HG03460 (cell line): ENCODE measurements around the gene LTO1.
"Not testable (repeated sequence)": the region's sequence is repeated elsewhere in the genome, so short reads cannot be mapped to it uniquely, and the experiment has no call there.

Source experiments
- ATAC-seq: cut with Tn5 transposase; IDR thresholded peaks from one replicate; pipeline ENCODE4 v1.9.1; 2021; ENCODE audit not compliant: unreplicated experiment

The LTO1 gene

GRCh38 chr11:69636512-69637197, 38.5 kb downstream of the LTO1 start:
- ATAC-seq = no peak

DNA sequence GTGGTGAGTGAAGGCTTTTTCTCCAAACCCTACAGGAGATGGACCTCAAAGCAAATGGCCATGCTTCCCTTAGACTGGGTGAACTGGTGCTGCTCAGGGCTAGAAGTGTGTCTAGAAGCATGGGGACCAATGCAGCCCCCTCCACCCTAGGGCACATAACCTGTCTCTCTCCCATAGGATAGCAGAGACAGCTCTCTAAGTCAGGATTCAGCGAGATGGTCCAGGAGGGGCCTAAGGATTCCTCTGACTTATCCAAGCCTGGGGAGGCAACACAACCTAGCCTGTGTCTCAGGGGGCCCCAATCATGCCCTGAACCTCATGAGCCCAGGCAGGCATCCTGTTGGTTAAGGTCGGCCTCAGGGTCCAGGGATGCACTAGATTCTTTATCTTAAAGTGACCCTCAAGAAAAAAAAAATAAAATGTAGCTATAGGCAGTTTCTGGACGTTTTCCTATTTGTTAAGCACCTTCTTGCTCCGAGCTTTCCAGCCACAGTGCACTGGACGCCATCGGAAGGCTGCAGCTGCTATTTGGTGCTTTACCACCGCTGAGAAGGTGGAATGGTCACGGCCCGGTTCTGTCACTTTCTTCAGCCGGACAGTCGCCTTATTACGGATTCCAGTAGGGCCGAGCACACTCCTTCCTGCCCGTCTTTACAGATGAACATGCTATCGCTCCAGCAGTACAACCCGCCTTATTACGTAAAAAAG, 39.2 kb downstream of the LTO1 start:
- no peak for ATAC-seq

GRCh38 chr11:69635195-69635594, 40.0 kb downstream of the LTO1 start:
- ATAC-seq = no peak

DNA sequence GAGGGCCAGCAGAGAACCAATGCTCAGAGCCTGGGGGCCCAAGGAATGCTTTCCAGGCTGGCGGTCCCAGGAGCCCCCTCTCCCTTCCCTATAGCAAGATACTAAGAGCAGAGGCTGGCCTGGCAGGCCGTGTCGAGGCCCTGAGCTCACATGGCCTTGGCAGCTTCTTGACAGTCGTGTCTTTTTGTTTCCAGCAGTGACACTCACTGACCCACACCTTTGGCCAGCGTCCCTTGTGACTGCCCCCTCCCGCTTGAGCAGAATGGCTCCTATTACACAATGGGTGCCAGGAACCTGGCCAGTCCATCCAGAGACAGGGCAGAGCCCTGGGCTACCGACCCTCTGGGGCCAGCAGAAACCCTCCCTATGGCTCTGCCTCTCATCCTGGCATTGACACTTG, 40.6 kb downstream of the LTO1 start:
- ATAC-seq = no peak

- ATAC-seq = no peak
These were observed 41.1 kb downstream of the LTO1 start for GRCh38 chr11:69634069-69634468.

DNA sequence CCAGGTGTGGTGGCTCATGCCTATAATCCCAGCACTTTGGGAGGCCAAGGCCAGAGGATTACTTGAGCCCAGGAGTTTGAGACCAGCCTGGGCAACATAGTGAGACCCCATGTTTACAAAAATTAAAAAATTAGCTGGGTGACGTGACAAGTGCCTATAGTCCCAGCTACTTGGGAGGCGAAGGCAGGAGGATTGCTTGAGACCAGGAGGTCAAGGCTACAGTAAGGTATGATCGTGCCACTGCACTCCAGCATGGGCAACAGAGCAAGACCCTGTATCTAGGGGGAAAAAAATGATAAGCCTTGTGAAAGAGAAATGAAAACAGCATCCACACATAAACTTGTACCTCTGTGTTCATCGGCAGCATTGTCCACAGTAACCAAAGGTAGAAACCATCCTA, 42.3 kb downstream of the LTO1 start:
- no peak for ATAC-seq

DNA sequence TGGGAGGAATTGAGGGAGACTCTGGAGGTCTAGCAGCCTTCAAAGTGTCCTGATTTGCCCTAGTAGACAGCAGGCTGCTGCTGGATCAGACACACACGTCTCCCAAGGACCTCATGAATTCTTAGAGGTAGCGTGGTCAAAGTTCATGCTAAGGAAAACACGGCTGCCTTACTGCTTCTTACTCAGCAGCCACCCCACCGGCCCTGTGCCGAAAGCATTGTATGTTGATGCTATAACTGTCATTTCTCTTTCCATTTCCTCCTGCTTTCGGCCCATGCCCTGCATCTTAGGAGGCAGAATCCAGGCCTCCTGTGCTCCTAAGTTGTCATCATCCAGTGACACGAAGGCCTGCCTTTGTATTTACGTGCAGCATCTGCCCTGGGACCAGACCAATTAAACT, 44.7 kb downstream of the LTO1 start:
- ATAC-seq = no peak

DNA sequence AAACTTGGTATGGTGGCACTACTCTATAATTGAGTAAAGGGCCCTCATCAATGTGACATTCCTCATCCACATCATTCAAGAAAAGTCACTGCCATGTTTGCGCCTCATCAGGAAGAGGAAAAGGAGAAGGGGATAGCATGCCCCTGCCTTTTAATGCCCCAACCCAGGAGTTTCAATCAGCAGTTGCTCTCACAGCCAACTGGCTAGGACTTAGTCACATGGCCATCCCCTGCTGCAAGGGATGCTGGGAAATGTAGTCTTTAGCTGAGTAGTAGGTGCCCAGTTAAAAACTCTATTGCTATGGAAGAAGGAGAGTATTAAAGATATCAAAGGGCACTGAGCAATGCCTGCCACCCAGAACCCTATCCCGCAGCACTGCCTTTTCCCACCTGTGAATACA, 45.1 kb downstream of the LTO1 start:
- no peak for ATAC-seq

- no peak for ATAC-seq
These were observed 47.6 kb downstream of the LTO1 start for GRCh38 chr11:69627551-69627950.

GRCh38 chr11:69625476-69625875, 49.7 kb downstream of the LTO1 start:
- ATAC-seq = no peak

DNA sequence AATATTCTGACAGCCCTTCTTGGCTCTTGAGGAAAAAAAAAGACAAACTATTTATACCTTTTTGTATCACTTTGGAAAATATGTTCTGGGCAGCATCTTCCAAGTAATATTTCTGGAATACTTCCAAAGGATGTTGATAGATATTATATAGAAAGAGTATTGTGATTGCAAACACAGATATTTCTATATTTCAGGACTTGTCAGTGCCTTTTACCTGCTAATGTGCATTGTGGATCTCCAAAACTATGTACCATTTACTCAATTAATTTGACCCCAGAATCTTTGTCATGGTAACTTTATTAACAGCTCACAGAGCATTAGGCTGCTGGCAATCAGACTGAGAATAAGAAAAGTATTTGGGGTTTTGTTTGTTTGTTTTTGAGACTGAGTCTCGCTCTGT, 50.9 kb downstream of the LTO1 start:
- ATAC-seq = no peak

- ATAC-seq = not testable (repeated sequence)
These were observed 53.0 kb downstream of the LTO1 start for GRCh38 chr11:69622097-69622681.

DNA sequence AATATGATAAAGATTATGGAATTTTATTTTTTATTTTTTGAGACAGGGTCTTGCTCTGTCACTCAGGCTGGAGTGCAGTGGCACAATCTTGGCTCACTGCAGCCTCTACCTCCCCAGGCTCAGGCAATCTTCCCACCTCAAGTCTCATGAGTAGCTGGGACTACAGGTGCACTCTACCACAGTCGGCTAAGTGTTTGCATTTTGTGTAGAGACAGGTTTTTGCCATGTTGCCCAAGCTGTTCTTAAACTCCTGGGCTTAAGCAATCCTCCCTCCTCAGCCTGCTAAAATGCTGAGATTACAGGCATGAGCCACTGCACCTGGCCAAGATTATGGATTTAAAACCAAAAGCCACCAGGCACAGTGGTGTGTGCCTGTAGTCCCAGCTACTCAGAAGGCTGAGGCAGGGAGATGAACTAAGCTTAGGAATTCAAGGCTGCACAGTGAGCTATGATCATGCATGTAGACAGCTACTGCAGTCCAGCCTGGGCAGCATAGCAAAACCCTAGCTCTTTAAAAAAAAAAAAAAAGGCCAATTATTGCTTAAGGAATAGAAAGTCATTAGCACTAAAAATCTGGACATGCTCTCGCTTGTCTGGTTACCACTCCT, 54.4 kb downstream of the LTO1 start:
- no peak for ATAC-seq

DNA sequence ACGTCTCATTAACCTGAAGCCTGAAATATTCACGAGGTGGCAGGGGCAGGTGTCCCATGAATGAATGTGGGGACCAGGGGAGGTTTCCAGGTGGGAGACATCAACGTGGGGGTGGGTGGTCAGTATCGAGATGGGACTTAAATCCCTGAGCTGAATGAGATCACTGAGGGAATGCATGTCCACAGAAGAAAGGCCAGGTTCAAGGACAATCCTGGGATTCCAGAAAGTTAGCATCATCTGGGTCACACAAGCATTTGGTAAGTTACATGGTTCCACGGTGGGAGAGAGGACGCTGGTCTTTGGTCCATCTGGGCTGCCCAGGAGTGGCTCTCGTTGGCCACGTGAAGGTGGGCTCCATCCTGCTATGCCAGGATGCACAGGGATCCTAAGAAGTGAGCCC, 56.9 kb downstream of the LTO1 start:
- no peak for ATAC-seq

GRCh38 chr11:69617682-69618081, 57.5 kb downstream of the LTO1 start:
- no peak for ATAC-seq

- ATAC-seq = no peak
These were observed 57.9 kb downstream of the LTO1 start for GRCh38 chr11:69617220-69617619.
